ENCODE results near the gene LRRC75A. TPM values are rescaled to one million over a fixed set of nuclear protein-coding genes. Genes with fewer than 3 reads are reported as not detected.
"Not testable (repeated sequence)": the region's sequence is repeated elsewhere in the genome, so short reads cannot be mapped to it uniquely, and the experiment has no call there.

Gene LRRC75A
- total RNA-seq = 1 to 10 TPM; 1.1 to 1.2 TPM

GRCh38 chr17:16491703-16492612 is at the start of gene LRRC75A:
Gene LRRC75A, minus strand, starts transcription at chr17:16492193. Its CDS starts 203 bp downstream, at chr17:16491990.
- DNase-seq (peak; percentile 72), ATAC-seq (peak; percentile 87)
- CTCF ChIA-PET = no interaction called here
- Mint-ChIP-seq H3K4me3 (peak within 1 kb of the TSS; percentile 66), H3K27ac (no peak within 1 kb of the TSS), H3K9me3 (ENCODE audit: low read depth) (no peaks in the 10 kb centered on the region), H3K4me1 (peaks cover 5% of the 10 kb centered on the region), H3K27me3 (peaks cover 9% of the 10 kb centered on the region), H3K36me3 (ENCODE audit: low read depth) (no peaks in the 10 kb centered on the region)
- POLR2A ChIA-PET = interaction anchor here (1.0 kb wide), 1 partner anchor 54 kb away, joined by 5 read pairs; no protein-coding TSS in a partner anchor
- intact Hi-C loops (cut with DNase I, micrococcal nuclease) = loop anchor here in 1 of 2 experiments (1.0 kb wide), 3 partner anchors 43 to 111 kb away; partner anchors contain the start of gene UBB

- intact Hi-C loops (cut with DNase I, micrococcal nuclease) = loop anchor here (1.0 to 5.0 kb wide), 7 partner anchors 32 to 745 kb away; partner anchors contain the start of genes COPS3 (in 1 of the 2), ZNF287 (in 1 of the 2) and ZNF624 (in 1 of the 2)
- DNase-seq (no peak), ATAC-seq (no peak)
- Mint-ChIP-seq H3K27ac (no peak overlapping the region), H3K27me3 (no peaks in the 10 kb centered on the region), H3K4me1 (peaks cover 9% of the 10 kb centered on the region), H3K9me3 (ENCODE audit: low read depth) (peaks cover 2% of the 10 kb centered on the region), H3K4me3 (peak overlapping the region; percentile 92), H3K36me3 (ENCODE audit: low read depth) (peaks cover 1% of the 10 kb centered on the region)
- POLR2A ChIA-PET = interaction anchor here (1.6 kb wide), 1 partner anchor 174 kb away, joined by 3 read pairs; no protein-coding TSS in a partner anchor
- CTCF ChIA-PET = interaction anchor here (0.6 to 2.3 kb wide), 11 partner anchors 14 to 379 kb away, joined by 3 to 25 read pairs (median 4); partner anchors contain the start of gene ZNF287
Observed at GRCh38 chr17:16537130-16537458, 45.1 kb upstream of the LRRC75A start.

- CTCF ChIA-PET = interaction anchor here (0.8 to 2.2 kb wide), 3 partner anchors 13 to 170 kb away, joined by 3 to 6 read pairs (median 4); no protein-coding TSS in a partner anchor
- Mint-ChIP-seq H3K36me3 (ENCODE audit: low read depth) (peaks cover 1% of the 10 kb centered on the region), H3K27ac (no peak overlapping the region), H3K27me3 (peaks cover 2% of the 10 kb centered on the region), H3K9me3 (ENCODE audit: low read depth) (no peaks in the 10 kb centered on the region), H3K4me1 (peaks cover 9% of the 10 kb centered on the region), H3K4me3 (no peak overlapping the region)
- DNase-seq = no peak
- POLR2A ChIA-PET = no interaction called here
- intact Hi-C loops (cut with DNase I, micrococcal nuclease) = no loop called here
- no peak for ATAC-seq
Observed at GRCh38 chr17:16534236-16534635, 42.2 kb upstream of the LRRC75A start.

- CTCF ChIA-PET = interaction anchor here (0.7 to 3.1 kb wide), 3 partner anchors 9 to 166 kb away, joined by 3 to 14 read pairs (median 6); no protein-coding TSS in a partner anchor
- no peak for DNase-seq
- intact Hi-C loops (cut with DNase I, micrococcal nuclease) = no loop called here
Observed at GRCh38 chr17:16529906-16530305, 37.9 kb upstream of the LRRC75A start.

GRCh38 chr17:16527298-16527697 is 35.3 kb upstream of the LRRC75A start:
- ChIA-PET POLR2A (no interaction called here), CTCF (interaction anchor here (1.3 kb wide), 1 partner anchor 74 kb away, joined by 3 read pairs; no protein-coding TSS in a partner anchor)
- H3K27me3 Mint-ChIP-seq = peaks cover 19% of the 10 kb centered on the region
- no peaks in the 10 kb centered on the region for H3K9me3 Mint-ChIP-seq (ENCODE audit: low read depth)
- no peak overlapping the region for H3K27ac Mint-ChIP-seq
- no peak for ATAC-seq
- no peak overlapping the region for H3K4me3 Mint-ChIP-seq
- intact Hi-C loops (cut with DNase I, micrococcal nuclease) = no loop called here
- H3K36me3 Mint-ChIP-seq (ENCODE audit: low read depth) = no peaks in the 10 kb centered on the region
- peaks cover 6% of the 10 kb centered on the region for H3K4me1 Mint-ChIP-seq
- DNase-seq = no peak

More at GRCh38 chr17:16529906-16530305, 37.9 kb upstream of the LRRC75A start:
- Mint-ChIP-seq H3K4me3 (no peak overlapping the region), H3K27me3 (peaks cover 19% of the 10 kb centered on the region), H3K9me3 (ENCODE audit: low read depth) (no peaks in the 10 kb centered on the region), H3K4me1 (peaks cover 2% of the 10 kb centered on the region), H3K36me3 (ENCODE audit: low read depth) (no peaks in the 10 kb centered on the region), H3K27ac (no peak overlapping the region)
- no peak for ATAC-seq
- POLR2A ChIA-PET = no interaction called here

GRCh38 chr17:16525556-16525955 is 33.6 kb upstream of the LRRC75A start:
- H3K27ac Mint-ChIP-seq; ATAC-seq; H3K4me1 Mint-ChIP-seq; H3K9me3 Mint-ChIP-seq (ENCODE audit: low read depth); CTCF ChIA-PET; H3K4me3 Mint-ChIP-seq; intact Hi-C loops (cut with DNase I, micrococcal nuclease); DNase-seq; H3K36me3 Mint-ChIP-seq (ENCODE audit: low read depth); POLR2A ChIA-PET: not testable (repeated sequence)
- peaks cover 23% of the 10 kb centered on the region for H3K27me3 Mint-ChIP-seq

- Mint-ChIP-seq H3K36me3 (ENCODE audit: low read depth) (no peaks in the 10 kb centered on the region), H3K27ac (no peak overlapping the region), H3K9me3 (ENCODE audit: low read depth) (no peaks in the 10 kb centered on the region), H3K27me3 (peaks cover 31% of the 10 kb centered on the region), H3K4me1 (peaks cover 8% of the 10 kb centered on the region), H3K4me3 (no peak overlapping the region)
- POLR2A ChIA-PET = no interaction called here
- DNase-seq = peak; percentile 80
- ATAC-seq = peak; percentile 95
- intact Hi-C loops (cut with DNase I, micrococcal nuclease) = loop anchor here (1.0 to 2.0 kb wide), 6 partner anchors 68 to 158 kb away; no protein-coding TSS in a partner anchor
- CTCF ChIA-PET = interaction anchor here (0.6 to 6.1 kb wide), 35 partner anchors 9 to 291 kb away, joined by 3 to 74 read pairs (median 4); partner anchors contain the start of genes CENPV and TRPV2
Observed at GRCh38 chr17:16521070-16521727, 29.2 kb upstream of the LRRC75A start.

GRCh38 chr17:16519021-16519420 is 27.0 kb upstream of the LRRC75A start:
- no peaks in the 10 kb centered on the region for H3K9me3 Mint-ChIP-seq (ENCODE audit: low read depth)
- H3K27ac Mint-ChIP-seq = no peak overlapping the region
- POLR2A ChIA-PET = no interaction called here
- peaks cover 31% of the 10 kb centered on the region for H3K27me3 Mint-ChIP-seq
- ATAC-seq (no peak), DNase-seq (no peak)
- H3K4me1 Mint-ChIP-seq = peaks cover 2% of the 10 kb centered on the region
- intact Hi-C loops (cut with DNase I, micrococcal nuclease) = no loop called here
- no peak overlapping the region for H3K4me3 Mint-ChIP-seq
- CTCF ChIA-PET = interaction anchor here (0.6 to 6.1 kb wide), 7 partner anchors 20 to 366 kb away, joined by 3 to 74 read pairs (median 4); no protein-coding TSS in a partner anchor
- no peaks in the 10 kb centered on the region for H3K36me3 Mint-ChIP-seq (ENCODE audit: low read depth)

- Mint-ChIP-seq H3K36me3 (ENCODE audit: low read depth) (no peaks in the 10 kb centered on the region), H3K4me1 (peaks cover 2% of the 10 kb centered on the region), H3K27me3 (peaks cover 32% of the 10 kb centered on the region), H3K4me3 (no peak overlapping the region), H3K9me3 (ENCODE audit: low read depth) (no peaks in the 10 kb centered on the region), H3K27ac (no peak overlapping the region)
- CTCF ChIA-PET = interaction anchor here (0.9 to 1.2 kb wide), 3 partner anchors 37 to 76 kb away, joined by 3 read pairs; no protein-coding TSS in a partner anchor
- ATAC-seq (no peak), DNase-seq (no peak)
- intact Hi-C loops (cut with DNase I, micrococcal nuclease) = no loop called here
- POLR2A ChIA-PET = interaction anchor here (0.6 kb wide), 1 partner anchor 104 kb away, joined by 3 read pairs; no protein-coding TSS in a partner anchor
Observed at GRCh38 chr17:16517477-16517876, 25.5 kb upstream of the LRRC75A start.

- no peak for ATAC-seq
- ChIA-PET POLR2A (no interaction called here), CTCF (interaction anchor here (0.5 to 1.0 kb wide), 2 partner anchors 63 to 131 kb away, joined by 3 read pairs; no protein-coding TSS in a partner anchor)
- no peaks in the 10 kb centered on the region for H3K9me3 Mint-ChIP-seq (ENCODE audit: low read depth)
- peaks cover 32% of the 10 kb centered on the region for H3K27me3 Mint-ChIP-seq
- intact Hi-C loops (cut with DNase I, micrococcal nuclease) = no loop called here
- H3K27ac Mint-ChIP-seq = no peak overlapping the region
- peaks cover 6% of the 10 kb centered on the region for H3K4me1 Mint-ChIP-seq
- no peaks in the 10 kb centered on the region for H3K36me3 Mint-ChIP-seq (ENCODE audit: low read depth)
- H3K4me3 Mint-ChIP-seq = no peak overlapping the region
- peak; percentile 6 for DNase-seq
Observed at GRCh38 chr17:16516594-16517051, 24.6 kb upstream of the LRRC75A start.

GRCh38 chr17:16515933-16516332 is 23.9 kb upstream of the LRRC75A start:
- no peaks in the 10 kb centered on the region for H3K36me3 Mint-ChIP-seq (ENCODE audit: low read depth)
- ATAC-seq (no peak), DNase-seq (no peak)
- no peak overlapping the region for H3K27ac Mint-ChIP-seq
- CTCF ChIA-PET = no interaction called here
- H3K4me1 Mint-ChIP-seq = peaks cover 5% of the 10 kb centered on the region
- H3K4me3 Mint-ChIP-seq = no peak overlapping the region
- H3K27me3 Mint-ChIP-seq = peaks cover 30% of the 10 kb centered on the region
- H3K9me3 Mint-ChIP-seq (ENCODE audit: low read depth) = no peaks in the 10 kb centered on the region
- POLR2A ChIA-PET = no interaction called here
- intact Hi-C loops (cut with DNase I, micrococcal nuclease) = no loop called here
